ENCODE measurements around the gene GUCA2B. TPM values are rescaled to one million over a fixed set of nuclear protein-coding genes. Genes with fewer than 3 reads are reported as not detected.

Gene GUCA2B
- total RNA-seq = not detected

GRCh38 chr1:42152907-42153600 lies at the start of gene GUCA2B:
GUCA2B (plus strand) TSS chr1:42153410; CDS start chr1:42153451, 41 bp downstream.
- ChIA-PET CTCF (no interaction called here), POLR2A (no interaction called here)

- ChIA-PET CTCF (no interaction called here), POLR2A (no interaction called here)
These were observed 48.2 kb upstream of the GUCA2B start for GRCh38 chr1:42105025-42105424.

- ChIA-PET POLR2A (no interaction called here), CTCF (no interaction called here)
These were observed 44.9 kb upstream of the GUCA2B start for GRCh38 chr1:42108309-42108708.

GRCh38 chr1:42109600-42109999 lies 43.6 kb upstream of the GUCA2B start:
- CTCF ChIA-PET = interaction anchor here (0.6 kb wide), 1 partner anchor 712 kb away, joined by 3 read pairs; no protein-coding TSS in a partner anchor
- POLR2A ChIA-PET = no interaction called here

DNA sequence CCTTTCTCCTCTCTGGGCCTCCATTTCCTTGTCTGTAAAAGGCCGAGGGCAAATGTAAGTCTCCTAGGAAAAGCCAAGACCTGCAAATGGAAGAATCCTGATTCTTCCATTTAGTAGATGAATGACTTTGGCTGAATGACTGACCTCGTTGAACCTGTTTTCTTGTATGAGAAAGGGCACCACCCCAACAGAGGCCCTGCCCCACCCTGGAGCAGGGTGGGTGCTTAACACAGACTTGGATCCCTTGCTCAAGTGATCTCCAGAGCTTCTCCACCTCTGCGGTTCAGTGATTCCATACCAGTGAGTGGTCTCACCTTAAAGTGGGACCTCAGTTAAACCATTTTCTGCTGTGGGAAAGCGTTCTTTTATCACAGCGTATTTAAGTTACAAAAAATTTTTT lies 39.0 kb upstream of the GUCA2B start:
- ChIA-PET POLR2A (interaction anchor here (0.6 kb wide), 1 partner anchor 40 kb away, joined by 4 read pairs; no protein-coding TSS in a partner anchor), CTCF (no interaction called here)

DNA sequence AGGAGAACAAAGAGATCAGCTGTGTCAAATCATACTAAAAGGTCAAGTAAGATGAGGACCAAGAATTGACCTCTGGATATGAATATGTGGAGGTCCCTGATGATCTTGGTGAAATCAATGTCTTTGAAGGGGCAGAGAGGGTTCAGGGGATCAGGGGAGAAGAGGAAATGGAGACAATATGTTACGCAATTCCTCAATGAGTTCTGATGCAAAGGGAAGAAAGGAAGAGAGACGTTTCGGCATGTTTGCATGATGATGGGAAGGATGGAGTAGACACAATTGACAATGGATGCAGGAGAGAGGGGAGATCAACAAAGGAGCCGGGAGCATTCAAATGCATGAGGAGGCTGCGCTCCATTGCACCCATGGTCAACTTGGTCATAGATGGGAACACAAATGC lies 36.0 kb upstream of the GUCA2B start:
- CTCF ChIA-PET = interaction anchor here (1.5 kb wide), 1 partner anchor 56 kb away, joined by 3 read pairs; no protein-coding TSS in a partner anchor
- POLR2A ChIA-PET = no interaction called here

GRCh38 chr1:42118125-42118524 lies 35.1 kb upstream of the GUCA2B start:
- ChIA-PET CTCF (interaction anchor here (0.5 to 1.5 kb wide), 2 partner anchors 56 to 512 kb away, joined by 3 read pairs; no protein-coding TSS in a partner anchor), POLR2A (no interaction called here)

DNA sequence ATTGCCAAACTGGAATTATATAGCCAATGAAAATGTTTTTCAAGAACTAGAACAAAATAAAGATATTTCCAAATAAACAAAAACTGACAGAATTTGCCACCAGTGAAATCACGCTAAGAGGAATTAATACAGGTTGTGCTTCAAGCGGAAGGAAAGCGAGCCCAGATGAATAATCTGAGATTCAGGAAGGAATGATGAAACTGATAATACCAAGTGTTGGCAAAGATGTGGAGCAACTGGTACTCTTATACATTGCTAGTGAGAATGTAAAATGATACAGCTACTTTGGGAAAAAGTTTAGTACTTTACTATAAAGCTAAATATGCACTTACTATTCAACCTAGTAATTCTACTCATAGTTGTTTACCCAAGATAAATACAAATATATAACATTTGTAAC lies 30.8 kb upstream of the GUCA2B start:
- POLR2A ChIA-PET = no interaction called here
- CTCF ChIA-PET = no interaction called here

DNA sequence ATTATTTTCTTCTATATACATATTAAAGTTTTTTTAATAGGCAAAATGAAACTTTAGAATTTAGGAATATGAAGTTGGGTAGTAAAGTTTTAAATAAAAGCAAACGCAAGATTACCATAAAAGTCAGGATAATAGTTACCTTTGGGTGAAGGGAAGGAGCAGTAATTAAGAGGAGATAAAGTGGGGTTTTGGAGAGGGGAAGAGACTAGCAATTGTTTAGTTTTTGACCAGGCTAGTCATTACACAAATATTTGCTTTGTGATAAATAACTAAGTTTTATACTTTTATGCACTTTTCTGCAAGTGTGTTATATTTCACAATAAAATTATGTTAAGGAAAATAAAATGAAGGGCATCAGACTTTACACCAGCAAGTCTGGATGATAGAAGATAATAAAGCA lies 27.7 kb upstream of the GUCA2B start:
- POLR2A ChIA-PET = no interaction called here
- CTCF ChIA-PET = no interaction called here

- CTCF ChIA-PET = no interaction called here
- POLR2A ChIA-PET = no interaction called here
These were observed 25.4 kb upstream of the GUCA2B start for GRCh38 chr1:42127767-42128166.

- CTCF ChIA-PET = no interaction called here
These were observed 24.7 kb upstream of the GUCA2B start for GRCh38 chr1:42128499-42128898.

DNA sequence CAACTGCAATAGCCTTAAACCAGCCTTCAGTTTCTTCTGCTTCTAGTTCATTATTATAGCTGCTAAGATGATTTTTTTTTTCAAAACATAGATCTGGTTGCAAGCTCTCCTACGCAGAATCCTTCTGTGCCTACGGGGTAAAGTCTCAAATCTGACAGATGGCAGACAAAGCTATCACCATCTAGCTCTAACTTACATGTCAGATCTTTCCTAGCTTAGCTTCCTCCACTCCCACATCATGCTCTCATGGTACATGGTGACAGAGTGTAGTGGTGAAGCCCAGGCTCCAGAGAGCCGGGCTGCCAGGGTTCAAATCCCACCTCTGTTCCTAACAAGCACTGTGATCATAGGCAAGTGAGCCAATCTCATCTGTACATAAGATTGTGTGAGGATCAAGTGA lies 24.2 kb upstream of the GUCA2B start:
- CTCF ChIA-PET = interaction anchor here (0.6 kb wide), 1 partner anchor 55 kb away, joined by 3 read pairs; no protein-coding TSS in a partner anchor
- POLR2A ChIA-PET = no interaction called here

More at GRCh38 chr1:42128499-42128898, 24.7 kb upstream of the GUCA2B start:
- POLR2A ChIA-PET = no interaction called here

- CTCF ChIA-PET = no interaction called here
- POLR2A ChIA-PET = no interaction called here
These were observed 23.0 kb upstream of the GUCA2B start for GRCh38 chr1:42130061-42130660.

DNA sequence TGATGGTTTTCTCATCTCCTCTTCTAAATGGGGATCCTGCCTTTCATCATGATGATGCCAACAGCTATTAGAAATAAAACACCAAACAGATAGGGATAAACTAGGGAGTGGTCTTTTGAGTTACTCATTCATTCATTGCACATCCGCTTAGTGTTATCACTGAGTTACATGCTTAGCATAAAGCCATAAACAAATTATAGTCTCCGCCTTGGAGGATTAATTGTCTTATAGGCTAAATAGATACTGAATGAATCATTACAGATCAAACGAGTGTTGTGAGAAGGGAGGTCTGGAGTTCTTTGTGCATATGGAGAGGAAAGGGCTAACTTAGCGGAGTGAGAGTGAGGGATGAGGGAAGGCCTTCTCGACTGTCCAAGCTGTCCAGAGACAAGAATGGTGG lies 19.8 kb upstream of the GUCA2B start:
- ChIA-PET CTCF (no interaction called here), POLR2A (no interaction called here)

- ChIA-PET POLR2A (interaction anchor here (0.5 kb wide), 1 partner anchor 21 kb away, joined by 3 read pairs; no protein-coding TSS in a partner anchor), CTCF (no interaction called here)
These were observed 19.2 kb upstream of the GUCA2B start for GRCh38 chr1:42133809-42134526.

GRCh38 chr1:42135426-42135825 lies 17.8 kb upstream of the GUCA2B start:
- POLR2A ChIA-PET = no interaction called here
- CTCF ChIA-PET = no interaction called here

DNA sequence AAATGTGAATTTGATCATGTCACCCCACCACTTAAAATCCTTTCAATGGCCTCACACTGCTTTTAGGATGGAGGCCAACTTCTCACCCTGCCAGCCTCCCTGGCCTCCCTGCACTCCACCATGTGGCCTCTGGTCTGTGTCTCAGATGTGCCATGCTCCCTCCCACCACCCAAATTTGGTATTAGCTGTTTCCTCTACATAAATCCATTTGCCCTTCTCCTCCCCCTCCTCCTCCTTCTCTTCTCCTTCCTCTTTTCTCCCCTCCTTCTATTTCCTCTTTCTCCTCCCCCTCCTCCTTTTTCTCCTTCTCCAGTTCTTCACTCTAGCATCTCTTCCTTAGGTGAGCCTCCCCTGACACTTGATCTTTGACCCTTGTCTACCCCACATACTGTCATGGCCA lies 16.7 kb upstream of the GUCA2B start:
- ChIA-PET CTCF (no interaction called here), POLR2A (no interaction called here)

DNA sequence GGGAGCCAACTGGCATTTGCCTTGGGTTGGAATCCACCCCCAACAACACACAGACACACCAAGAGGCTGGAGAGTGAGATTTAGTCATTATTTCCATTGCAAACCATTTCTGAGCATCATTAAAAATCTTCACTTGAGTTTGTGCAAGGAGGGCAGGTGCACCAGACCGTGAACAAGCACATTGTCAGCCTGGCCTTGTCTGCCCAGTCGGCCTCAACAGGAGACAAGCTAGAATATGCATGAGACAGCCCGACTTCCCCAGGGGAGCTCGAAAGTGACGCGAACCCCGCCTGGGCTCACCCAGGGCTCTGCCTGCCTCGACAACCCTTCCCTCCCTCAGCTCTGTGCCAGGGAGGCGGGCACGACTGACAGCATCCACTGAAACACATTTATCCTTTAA lies 15.4 kb upstream of the GUCA2B start:
- ChIA-PET POLR2A (no interaction called here), CTCF (no interaction called here)

- ChIA-PET CTCF (no interaction called here), POLR2A (no interaction called here)
These were observed 14.6 kb upstream of the GUCA2B start for GRCh38 chr1:42138586-42138985.

DNA sequence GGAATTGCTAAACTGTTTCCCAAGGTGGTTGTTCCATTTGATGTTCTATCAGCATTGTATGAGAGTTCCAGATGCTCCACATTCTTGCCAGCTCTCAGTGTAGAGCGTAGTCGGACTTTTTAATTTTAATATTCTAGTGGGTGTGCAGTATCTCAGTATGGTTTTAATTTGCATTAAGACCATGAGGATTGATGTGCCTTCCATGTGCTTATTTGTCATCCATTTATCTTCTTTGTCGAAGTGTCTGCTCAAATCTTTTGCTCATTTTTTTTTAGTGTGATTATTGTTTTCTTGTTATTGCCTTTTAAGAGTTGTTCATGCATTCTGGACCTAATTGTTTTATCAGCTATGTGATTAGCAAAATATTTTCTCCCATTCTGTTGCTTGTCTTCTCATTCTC lies 13.8 kb upstream of the GUCA2B start:
- CTCF ChIA-PET = no interaction called here
- POLR2A ChIA-PET = no interaction called here

DNA sequence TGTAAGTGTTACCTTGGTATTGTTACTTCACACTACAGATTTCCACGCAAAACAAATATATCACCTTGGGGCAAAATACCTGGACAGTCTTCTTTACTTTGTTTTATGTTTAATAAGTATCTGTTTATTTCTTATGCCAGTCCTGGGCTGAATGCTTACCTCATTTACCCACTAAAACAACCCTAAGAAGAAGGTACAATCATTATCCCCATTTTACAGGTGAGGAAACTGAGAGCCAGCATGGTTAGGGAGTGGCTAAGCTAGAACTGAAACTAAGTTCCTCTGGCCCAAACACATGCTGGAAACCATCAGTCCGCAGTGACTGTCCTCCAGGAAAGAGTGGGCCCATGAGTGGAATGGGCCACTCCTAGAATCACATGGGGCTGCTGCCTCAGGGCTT lies 13.0 kb upstream of the GUCA2B start:
- ChIA-PET POLR2A (no interaction called here), CTCF (no interaction called here)
